ENCODE data around the gene ERAL1. TPM values are rescaled to one million over a fixed set of nuclear protein-coding genes. Genes with fewer than 3 reads are reported as not detected.

Gene ERAL1
- total and polyA plus RNA-seq, 2 experiments from 2014 or later: 32.3 to 77.1 TPM

DNA sequence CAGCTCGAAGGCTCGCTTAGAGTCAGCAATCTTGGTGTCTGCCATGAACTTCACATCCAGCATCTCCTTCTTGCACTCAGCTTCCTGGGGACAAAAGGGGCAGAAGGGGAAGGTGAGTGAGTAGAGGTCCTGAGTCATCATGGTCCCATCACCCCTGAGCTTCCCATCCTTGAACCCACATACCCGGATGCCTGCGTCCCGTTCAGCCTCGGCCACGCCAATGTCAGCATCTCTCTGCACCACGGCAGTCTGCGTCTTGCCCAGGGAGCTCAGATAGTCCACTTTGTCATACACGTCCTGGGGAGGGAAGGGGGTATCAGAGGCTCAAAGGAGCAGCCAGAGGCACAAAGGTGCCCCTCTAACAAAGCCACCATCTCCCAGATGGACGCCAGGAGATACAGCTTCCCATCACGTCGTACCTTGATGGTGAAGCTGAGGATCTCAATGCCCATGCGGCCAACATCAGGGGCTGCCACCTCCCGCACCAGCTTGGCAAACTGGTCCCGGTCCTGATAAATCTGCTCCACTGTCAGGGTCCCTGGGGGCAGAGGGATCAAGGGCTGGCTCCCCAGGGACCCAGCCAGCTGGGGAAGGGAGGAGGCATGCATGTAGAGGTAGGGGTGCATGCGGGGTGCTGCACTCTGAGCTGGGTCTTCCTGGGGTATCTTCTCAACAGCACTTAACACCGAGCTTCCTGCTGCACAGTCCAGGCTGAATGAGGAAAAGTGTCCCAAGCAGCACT is 27.5 kb downstream of the ERAL1 start:
- H3K4me3 ChIP-seq: no peak overlapping the region
- no peak overlapping the region for H3K27ac ChIP-seq
- TF ChIP-seq, protein P1, sequence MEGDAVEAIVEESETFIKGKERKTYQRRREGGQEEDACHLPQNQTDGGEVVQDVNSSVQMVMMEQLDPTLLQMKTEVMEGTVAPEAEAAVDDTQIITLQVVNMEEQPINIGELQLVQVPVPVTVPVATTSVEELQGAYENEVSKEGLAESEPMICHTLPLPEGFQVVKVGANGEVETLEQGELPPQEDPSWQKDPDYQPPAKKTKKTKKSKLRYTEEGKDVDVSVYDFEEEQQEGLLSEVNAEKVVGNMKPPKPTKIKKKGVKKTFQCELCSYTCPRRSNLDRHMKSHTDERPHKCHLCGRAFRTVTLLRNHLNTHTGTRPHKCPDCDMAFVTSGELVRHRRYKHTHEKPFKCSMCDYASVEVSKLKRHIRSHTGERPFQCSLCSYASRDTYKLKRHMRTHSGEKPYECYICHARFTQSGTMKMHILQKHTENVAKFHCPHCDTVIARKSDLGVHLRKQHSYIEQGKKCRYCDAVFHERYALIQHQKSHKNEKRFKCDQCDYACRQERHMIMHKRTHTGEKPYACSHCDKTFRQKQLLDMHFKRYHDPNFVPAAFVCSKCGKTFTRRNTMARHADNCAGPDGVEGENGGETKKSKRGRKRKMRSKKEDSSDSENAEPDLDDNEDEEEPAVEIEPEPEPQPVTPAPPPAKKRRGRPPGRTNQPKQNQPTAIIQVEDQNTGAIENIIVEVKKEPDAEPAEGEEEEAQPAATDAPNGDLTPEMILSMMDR (IDR thresholded peaks at IDR 0.05; ENCODE audit: low read depth, low read length): no peak
- H3K9me3 ChIP-seq (ENCODE audit: low read depth): no peaks in the 10 kb centered on the region
- peaks cover 29% of the 10 kb centered on the region for H3K36me3 ChIP-seq
- no peaks in the 10 kb centered on the region for H3K27me3 ChIP-seq
- no peaks in the 10 kb centered on the region for H3K4me1 ChIP-seq (ENCODE audit: low read depth)
- no peak for DNase-seq (ENCODE audit: low read depth in 1 of 2, low spot score in 1 of 2)

DNA sequence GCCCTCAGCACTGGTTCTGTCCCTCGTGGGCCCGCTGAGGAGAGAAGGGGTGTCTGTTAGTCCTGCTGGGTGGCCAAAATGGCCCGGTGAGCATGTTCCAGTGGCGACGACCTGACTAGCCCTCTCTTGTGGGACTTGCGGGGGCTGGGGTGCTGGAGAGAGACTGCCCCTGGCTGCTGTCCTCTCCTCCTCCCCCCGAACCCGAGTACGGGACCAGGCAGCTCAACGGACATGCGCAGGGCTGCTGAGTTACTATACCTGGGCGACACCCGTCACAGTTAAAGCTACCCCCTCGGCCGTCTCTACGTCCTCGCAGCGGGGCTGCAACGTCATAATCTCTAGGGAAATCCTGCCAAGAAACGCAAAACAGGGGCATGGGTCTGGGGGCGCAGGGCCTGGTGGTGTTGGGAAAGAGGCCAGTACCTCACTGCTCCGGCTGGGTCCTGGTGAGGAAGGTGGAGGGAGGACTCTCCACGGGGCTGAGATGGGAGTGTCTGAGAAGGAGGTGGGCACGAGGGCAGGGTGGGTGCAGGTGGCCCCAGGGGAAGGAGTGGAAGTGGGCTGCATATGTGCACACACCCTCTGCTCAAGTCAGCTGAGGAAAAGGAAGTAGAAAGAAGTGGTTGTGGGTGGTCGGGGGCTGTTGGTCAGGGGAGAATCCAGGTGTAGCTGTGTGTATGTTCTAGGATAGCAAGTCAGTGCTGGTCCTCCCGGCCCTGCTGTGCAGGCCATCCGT is 29.3 kb downstream of the ERAL1 start:
- peaks cover 29% of the 10 kb centered on the region for H3K36me3 ChIP-seq
- no peaks in the 10 kb centered on the region for H3K27me3 ChIP-seq
- TF ChIP-seq, protein P1 (IDR thresholded peaks at IDR 0.05; ENCODE audit: low read depth, low read length): no peak
- no peak overlapping the region for H3K27ac ChIP-seq
- H3K4me1 ChIP-seq (ENCODE audit: low read depth): peaks cover 5% of the 10 kb centered on the region
- DNase-seq (ENCODE audit: low read depth in 1 of 2, low spot score in 1 of 2): no peak
- no peak overlapping the region for H3K4me3 ChIP-seq
- no peaks in the 10 kb centered on the region for H3K9me3 ChIP-seq (ENCODE audit: low read depth)

- peaks cover 21% of the 10 kb centered on the region for H3K36me3 ChIP-seq
- TF ChIP-seq, protein P1 (IDR thresholded peaks at IDR 0.05; ENCODE audit: low read depth, low read length): no peak
- no peaks in the 10 kb centered on the region for H3K9me3 ChIP-seq (ENCODE audit: low read depth)
These were observed 30.5 kb downstream of the ERAL1 start for GRCh38 chr17:28885363-28885762.

GRCh38 chr17:28885951-28886350 is 31.1 kb downstream of the ERAL1 start:
- H3K27me3 ChIP-seq: no peaks in the 10 kb centered on the region
- no peak overlapping the region for H3K27ac ChIP-seq
- H3K9me3 ChIP-seq (ENCODE audit: low read depth): no peaks in the 10 kb centered on the region
- TF ChIP-seq, protein P1 (IDR thresholded peaks at IDR 0.05; ENCODE audit: low read depth, low read length): no peak
- H3K4me1 ChIP-seq (ENCODE audit: low read depth): peaks cover 5% of the 10 kb centered on the region
- DNase-seq (ENCODE audit: low read depth in 1 of 2, low spot score in 1 of 2): no peak
- H3K4me3 ChIP-seq: no peak overlapping the region
- peaks cover 17% of the 10 kb centered on the region for H3K36me3 ChIP-seq

More at GRCh38 chr17:28885363-28885762, 30.5 kb downstream of the ERAL1 start:
- Histone ChIP-seq H3K4me3 (no peak overlapping the region), H3K27ac (no peak overlapping the region), H3K27me3 (no peaks in the 10 kb centered on the region), H3K4me1 (ENCODE audit: low read depth) (peaks cover 5% of the 10 kb centered on the region)
- DNase-seq (ENCODE audit: low read depth in 1 of 2, low spot score in 1 of 2): no peak

- Histone ChIP-seq H3K4me1 (ENCODE audit: low read depth) (peaks cover 5% of the 10 kb centered on the region), H3K9me3 (ENCODE audit: low read depth) (no peaks in the 10 kb centered on the region), H3K36me3 (peaks cover under 1% of the 10 kb centered on the region), H3K4me3 (no peak overlapping the region), H3K27ac (no peak overlapping the region), H3K27me3 (no peaks in the 10 kb centered on the region)
- no peak for DNase-seq (ENCODE audit: low read depth in 1 of 2, low spot score in 1 of 2)
- TF ChIP-seq, protein P1 (IDR thresholded peaks at IDR 0.05; ENCODE audit: low read depth, low read length): no peak
These were observed 33.2 kb downstream of the ERAL1 start for GRCh38 chr17:28887871-28888471.

All from cardiac muscle cell (in vitro differentiated cells and primary cell).